Measurements from ENCODE around the gene TAF13. TPM values are rescaled to one million over a fixed set of nuclear protein-coding genes. Genes with fewer than 3 reads are reported as not detected.

Gene TAF13
- total RNA-seq, 2 experiments from 2014 or later = 28.4 to 29.0 TPM

Other genes starting within 250 kb of the TAF13 start
- not detected for gene AKNAD1, start 218.9 kb downstream of the TAF13 start, total RNA-seq
- gene GPSM2, start 199.0 kb downstream of the TAF13 start, total RNA-seq = 10 to 100 TPM; 17.1 to 21.9 TPM
- gene CLCC1, start 112.5 kb downstream of the TAF13 start, total RNA-seq = 10 to 100 TPM; 17.1 to 18.6 TPM
- gene WDR47, start 33.9 kb downstream of the TAF13 start, total RNA-seq = 10 to 100 TPM; 10.1 to 11.4 TPM
- gene TMEM167B, start 14.8 kb upstream of the TAF13 start, total RNA-seq = 10 to 100 TPM; 31.9 to 32.6 TPM
- gene ELAPOR1, start 38.1 kb upstream of the TAF13 start, total RNA-seq = 10 to 100 TPM in 1 of 2 experiments, 1 to 10 TPM in 1; 9.1 to 11.5 TPM
- gene SARS1, start 137.9 kb upstream of the TAF13 start, total RNA-seq = 100 to 1,000 TPM; 245 to 251 TPM
- gene CELSR2, start 173.5 kb upstream of the TAF13 start, total RNA-seq = 1 to 10 TPM; 1.0 to 1.3 TPM
- 10 to 100 TPM; 14.9 to 16.3 TPM for gene PSRC1, start 207.1 kb upstream of the TAF13 start, total RNA-seq
- gene MYBPHL, start 231.0 kb upstream of the TAF13 start, total RNA-seq = not detected

All from activated CD4-positive, alpha-beta memory T cell treated with anti-CD3 and anti-CD28 coated beads for 36 hours (primary cell).